Nephron progenitor cell (in vitro differentiated cells): ENCODE measurements around the gene GPC3.

Source experiments
- DNase-seq: peaks from one replicate; pipeline ENCODE4 v3.0.0; 2021
- H3K27ac Mint-ChIP-seq: 2 replicates; pipeline ENCODE4 v1.8.0; 2021; ENCODE audit warnings: mild to moderate bottlenecking, moderate library complexity, mixed read lengths
- H3K27me3 Mint-ChIP-seq: 2 replicates; pipeline ENCODE4 v1.8.0; 2021; ENCODE audit warnings: mild to moderate bottlenecking, low read depth, mixed read lengths; ENCODE audit not compliant: poor library complexity
- H3K36me3 Mint-ChIP-seq: 2 replicates; pipeline ENCODE4 v1.8.0; 2021; ENCODE audit warnings: low read depth, mixed read lengths
- H3K4me1 Mint-ChIP-seq: 2 replicates; pipeline ENCODE4 v1.8.0; 2021; ENCODE audit warnings: mixed read lengths
- H3K4me3 Mint-ChIP-seq: 2 replicates; pipeline ENCODE4 v1.8.0; 2021; ENCODE audit warnings: mild to moderate bottlenecking, moderate library complexity, mixed read lengths
- H3K9me3 Mint-ChIP-seq: 2 replicates; pipeline ENCODE4 v1.8.0; 2021; ENCODE audit warnings: mild to moderate bottlenecking, moderate library complexity, mixed read lengths
- CTCF ChIP-seq: fragments of 200-600 bp; sonication (generic); IDR thresholded peaks from 2 replicates; pipeline ENCODE4 v1.5.0; 2021; ENCODE audit warnings: antibody characterized with exemption

The GPC3 gene

GRCh38 chrX:133852401-133852800 lies 133.0 kb downstream of the GPC3 start:
- TF ChIP-seq CTCF = no peak
- DNase-seq = no peak
- Mint-ChIP-seq H3K9me3 (no peaks in the 10 kb centered on the region), H3K36me3 (peaks cover 14% of the 10 kb centered on the region), H3K27ac (no peak overlapping the region), H3K27me3 (no peaks in the 10 kb centered on the region), H3K4me3 (no peak overlapping the region), H3K4me1 (peaks cover 12% of the 10 kb centered on the region)

- no peaks in the 10 kb centered on the region for H3K9me3 Mint-ChIP-seq
- DNase-seq = no peak
- TF ChIP-seq CTCF = no peak
- no peak overlapping the region for H3K27ac Mint-ChIP-seq
- no peaks in the 10 kb centered on the region for H3K27me3 Mint-ChIP-seq
- H3K4me3 Mint-ChIP-seq = no peak overlapping the region
- H3K36me3 Mint-ChIP-seq = peaks cover 14% of the 10 kb centered on the region
- H3K4me1 Mint-ChIP-seq = peaks cover 10% of the 10 kb centered on the region
These were observed 135.0 kb downstream of the GPC3 start for GRCh38 chrX:133850399-133850798.

- no peak for TF ChIP-seq CTCF
- no peak overlapping the region for H3K27ac Mint-ChIP-seq
- H3K9me3 Mint-ChIP-seq = no peaks in the 10 kb centered on the region
- no peak overlapping the region for H3K4me3 Mint-ChIP-seq
- H3K4me1 Mint-ChIP-seq = peaks cover 10% of the 10 kb centered on the region
- H3K27me3 Mint-ChIP-seq = no peaks in the 10 kb centered on the region
- no peak for DNase-seq
- peaks cover 14% of the 10 kb centered on the region for H3K36me3 Mint-ChIP-seq
These were observed 135.7 kb downstream of the GPC3 start for GRCh38 chrX:133849676-133850075.

GRCh38 chrX:133847340-133847994 lies 137.9 kb downstream of the GPC3 start:
- Mint-ChIP-seq H3K9me3 (peaks cover 4% of the 10 kb centered on the region), H3K27ac (no peak overlapping the region), H3K4me1 (peaks cover 10% of the 10 kb centered on the region), H3K4me3 (no peak overlapping the region), H3K36me3 (peaks cover 33% of the 10 kb centered on the region), H3K27me3 (no peaks in the 10 kb centered on the region)
- no peak for DNase-seq
- TF ChIP-seq CTCF = no peak

- no peak for TF ChIP-seq CTCF
These were observed 139.1 kb downstream of the GPC3 start for GRCh38 chrX:133846311-133846710.

GRCh38 chrX:133840415-133840814 lies 145.0 kb downstream of the GPC3 start:
- H3K27ac Mint-ChIP-seq = no peak overlapping the region
- no peak for TF ChIP-seq CTCF

More at GRCh38 chrX:133846311-133846710, 139.1 kb downstream of the GPC3 start:
- H3K36me3 Mint-ChIP-seq = peaks cover 37% of the 10 kb centered on the region
- no peak for DNase-seq
- no peaks in the 10 kb centered on the region for H3K27me3 Mint-ChIP-seq
- H3K9me3 Mint-ChIP-seq = peaks cover 4% of the 10 kb centered on the region
- H3K4me3 Mint-ChIP-seq = no peak overlapping the region
- H3K27ac Mint-ChIP-seq = no peak overlapping the region
- peaks cover 10% of the 10 kb centered on the region for H3K4me1 Mint-ChIP-seq

More at GRCh38 chrX:133840415-133840814, 145.0 kb downstream of the GPC3 start:
- Mint-ChIP-seq H3K9me3 (peaks cover 4% of the 10 kb centered on the region), H3K4me3 (no peak overlapping the region), H3K36me3 (peaks cover 38% of the 10 kb centered on the region), H3K4me1 (peaks cover 20% of the 10 kb centered on the region), H3K27me3 (no peaks in the 10 kb centered on the region)
- DNase-seq = no peak
